T-helper 2 cell treated with Interferon-gamma antibody and Interleukin-4, amounts not matched to agents 100 ng/mL and 5 ng/mL, for 36 hours (primary cell): ENCODE measurements around the gene LEMD3. TPM values are rescaled to one million over a fixed set of nuclear protein-coding genes. Genes with fewer than 3 reads are reported as not detected.

ENCODE experiments used
- intact Hi-C: fragments of 100-400 bp; cut with micrococcal nuclease; formaldehyde crosslinking; loops from one replicate; pipeline ENCODE4 v1.15.1; 2023
- total RNA-seq: library from RNA; stranded (reverse); gene quantifications from 2 replicates; pipeline ENCODE4 v1.2.3, GENCODE V29; 2022

LEMD3 gene
- total RNA-seq, 1 donor from 2014 or later = 32.1 TPM

- intact Hi-C loops = loop anchor here (1.0 to 10.0 kb wide), 5 partner anchors 12 to 966 kb away; partner anchors contain the start of genes LLPH, RASSF3 and WIF1
Measured at GRCh38 chr12:65168681-65169319, 583 bp upstream of the LEMD3 start.

DNA sequence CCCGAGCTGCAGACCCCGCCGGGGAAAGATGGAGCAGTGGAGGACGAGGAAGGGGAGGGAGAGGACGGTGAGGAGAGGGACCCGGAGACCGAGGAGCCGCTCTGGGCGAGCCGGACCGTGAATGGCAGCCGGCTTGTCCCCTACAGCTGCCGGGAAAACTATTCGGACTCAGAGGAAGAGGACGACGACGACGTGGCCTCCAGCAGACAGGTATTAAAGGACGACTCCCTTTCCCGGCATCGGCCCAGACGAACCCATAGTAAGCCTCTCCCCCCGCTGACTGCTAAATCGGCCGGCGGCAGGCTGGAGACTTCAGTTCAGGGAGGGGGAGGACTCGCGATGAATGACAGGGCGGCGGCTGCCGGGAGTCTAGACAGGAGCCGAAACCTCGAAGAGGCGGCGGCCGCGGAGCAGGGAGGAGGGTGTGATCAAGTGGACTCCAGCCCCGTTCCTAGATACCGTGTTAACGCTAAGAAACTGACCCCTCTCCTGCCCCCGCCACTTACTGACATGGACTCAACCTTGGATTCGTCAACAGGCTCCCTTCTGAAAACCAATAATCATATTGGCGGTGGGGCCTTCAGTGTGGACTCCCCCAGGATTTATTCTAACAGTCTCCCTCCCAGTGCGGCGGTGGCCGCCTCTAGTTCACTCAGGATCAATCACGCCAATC lies 962 bp downstream of the LEMD3 start:
- intact Hi-C loops = loop anchor here (2.0 to 5.0 kb wide), 5 partner anchors 38 to 1132 kb away; partner anchors contain the start of genes HELB and XPOT

GRCh38 chr12:65171073-65171472 lies 1.7 kb downstream of the LEMD3 start:
- intact Hi-C loops = loop anchor here (2.0 to 5.0 kb wide), 5 partner anchors 38 to 1131 kb away; partner anchors contain the start of genes HELB and XPOT

- intact Hi-C loops = loop anchor here (2.0 to 5.0 kb wide), 5 partner anchors 37 to 1130 kb away; partner anchors contain the start of genes HELB and XPOT
Measured at GRCh38 chr12:65171870-65172269, 2.5 kb downstream of the LEMD3 start.

DNA sequence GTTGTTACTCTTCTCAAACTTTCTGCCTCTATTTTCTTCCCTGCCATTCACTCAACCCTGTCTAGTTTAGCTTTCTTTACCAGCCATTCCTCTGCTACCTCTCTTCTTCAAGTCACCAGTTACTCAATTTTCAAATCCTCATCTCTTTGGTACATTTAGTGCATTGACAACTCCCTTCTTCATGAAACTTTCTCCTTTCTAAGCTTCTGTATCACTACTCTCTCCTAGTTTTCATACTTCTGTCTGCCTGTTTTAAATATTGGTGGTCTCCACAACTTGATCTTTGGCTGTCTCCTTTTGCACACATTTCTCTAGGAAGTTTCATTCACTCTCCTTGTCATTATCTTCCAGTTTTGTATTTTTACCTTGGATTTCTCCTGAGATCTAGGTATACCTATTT lies 6.0 kb downstream of the LEMD3 start:
- intact Hi-C loops = no loop called here

DNA sequence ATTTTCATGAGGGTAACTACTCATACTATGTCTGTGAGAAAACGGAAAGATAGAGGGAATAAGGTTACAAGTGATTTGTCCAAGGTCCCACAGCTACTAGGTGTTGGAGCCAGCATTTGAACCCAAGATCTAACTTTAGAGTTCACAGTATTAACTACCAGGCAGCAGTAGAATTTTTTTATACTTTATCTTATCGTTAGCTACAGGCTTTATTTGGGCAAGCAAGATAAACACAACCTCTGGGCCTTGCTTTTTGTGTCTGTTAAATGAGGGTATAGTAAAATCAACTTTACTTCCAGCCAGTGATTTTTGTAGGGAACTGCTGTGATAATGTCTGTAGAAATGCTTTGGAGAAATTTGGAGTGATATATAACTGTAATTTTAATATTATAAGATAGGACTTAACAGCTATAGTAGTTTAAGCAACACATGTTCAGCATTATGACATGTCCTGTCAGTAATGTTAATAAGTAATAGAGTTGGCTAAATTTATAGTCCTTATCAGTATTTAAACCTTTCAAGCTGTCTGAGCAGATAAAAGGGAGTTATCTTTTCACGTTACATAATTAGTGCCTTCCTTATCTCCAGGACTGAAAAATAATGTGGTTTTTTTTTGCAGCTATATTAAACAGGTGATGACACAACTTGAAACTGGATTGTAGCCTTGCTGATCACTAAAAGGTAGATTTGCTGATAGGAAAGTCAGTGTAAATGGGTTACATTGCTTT lies 12.8 kb downstream of the LEMD3 start:
- intact Hi-C loops = no loop called here

DNA sequence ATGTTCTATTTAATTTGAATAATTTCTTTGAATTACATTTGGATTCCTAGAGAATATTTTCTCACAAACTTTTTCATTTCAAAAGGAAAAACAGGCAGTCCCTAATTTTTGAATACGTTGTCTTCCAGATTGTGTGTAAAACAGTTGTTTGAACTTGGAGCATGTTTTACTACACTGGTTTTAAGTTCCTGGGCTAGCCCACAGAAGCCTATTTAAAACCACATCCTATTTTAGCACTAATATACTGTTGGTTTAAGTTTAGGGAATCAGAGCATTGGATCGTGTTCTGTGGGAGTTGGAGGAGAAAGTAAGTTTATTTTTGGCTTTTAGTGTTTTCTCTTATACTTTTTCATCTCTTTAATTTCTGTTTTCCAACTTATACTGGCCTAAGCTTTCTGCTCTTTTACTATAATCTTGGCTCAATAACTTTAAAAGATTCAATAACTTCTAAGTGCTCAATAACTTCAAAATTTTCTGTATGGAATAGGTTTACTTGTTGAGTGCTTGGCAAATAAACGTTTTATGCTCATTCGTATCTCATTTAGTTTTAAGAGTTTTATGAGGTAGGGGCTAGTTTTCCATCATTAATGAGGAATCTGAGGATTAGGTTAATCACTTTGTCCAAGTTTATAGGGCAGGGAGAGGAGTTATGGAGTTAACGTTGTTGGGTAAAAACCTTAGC lies 14.9 kb downstream of the LEMD3 start:
- intact Hi-C loops = no loop called here

- intact Hi-C loops = no loop called here
Measured at GRCh38 chr12:65184858-65185229, 15.5 kb downstream of the LEMD3 start.

- intact Hi-C loops = no loop called here
Measured at GRCh38 chr12:65187665-65188064, 18.3 kb downstream of the LEMD3 start.

- intact Hi-C loops = no loop called here
Measured at GRCh38 chr12:65188179-65188701, 18.9 kb downstream of the LEMD3 start.

- intact Hi-C loops = no loop called here
Measured at GRCh38 chr12:65189028-65189718, 19.8 kb downstream of the LEMD3 start.

- intact Hi-C loops = no loop called here
Measured at GRCh38 chr12:65192963-65193516, 23.7 kb downstream of the LEMD3 start.

DNA sequence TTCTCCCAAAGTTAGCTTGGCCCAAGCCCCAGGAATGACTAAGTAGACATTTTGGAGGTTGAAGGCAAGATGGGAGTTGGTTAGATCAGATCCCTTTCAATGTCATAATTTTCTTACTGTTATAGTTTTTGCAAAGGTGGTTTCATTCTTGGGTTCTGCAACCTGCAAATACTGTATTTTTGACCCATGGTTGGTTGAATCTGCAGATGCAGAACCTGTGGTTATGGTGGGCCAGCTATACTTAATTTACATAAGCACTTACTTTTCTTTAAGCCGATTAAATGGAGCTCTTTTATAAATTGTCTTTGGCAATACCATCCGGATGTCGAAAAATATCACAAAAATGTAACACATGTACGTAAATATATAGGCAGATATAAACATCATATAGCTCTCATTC lies 25.6 kb downstream of the LEMD3 start:
- intact Hi-C loops = no loop called here

- intact Hi-C loops = no loop called here
Measured at GRCh38 chr12:65195387-65196055, 26.1 kb downstream of the LEMD3 start.

- intact Hi-C loops = no loop called here
Measured at GRCh38 chr12:65196762-65197567, 27.6 kb downstream of the LEMD3 start.

DNA sequence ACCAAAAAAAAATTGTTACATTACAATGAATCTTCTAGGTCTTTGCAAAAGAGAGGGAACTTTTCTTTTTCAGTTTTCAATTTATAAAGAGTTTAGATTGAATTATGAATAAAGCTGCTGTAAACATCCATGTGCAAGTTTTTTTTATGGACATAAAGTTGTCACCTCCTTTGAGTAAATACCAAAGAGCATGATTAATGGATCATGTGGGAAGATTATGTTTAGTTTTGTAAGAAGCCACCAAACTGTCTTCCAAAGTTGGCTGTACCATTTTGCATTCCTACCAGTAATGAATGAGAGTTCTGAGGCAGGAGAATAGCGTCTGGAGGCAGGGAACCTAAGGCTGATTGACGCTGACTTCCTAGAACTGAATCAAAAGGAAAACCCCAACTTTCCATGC lies 30.2 kb downstream of the LEMD3 start:
- intact Hi-C loops = no loop called here

GRCh38 chr12:65200007-65200665 lies 30.8 kb downstream of the LEMD3 start:
- intact Hi-C loops = no loop called here

GRCh38 chr12:65203376-65203775 lies 34.0 kb downstream of the LEMD3 start:
- intact Hi-C loops = no loop called here
